HUDEP-2 (cell line): Measurements from ENCODE around the gene COPB2.

ENCODE experiments used
- DNase-seq, 76 experiments: peaks; one replicate each; lab custom pipeline; 2025; ENCODE audit not compliant: unreplicated experiment in 76 of 76; lab: John Stamatoyannopoulos, UW

COPB2 gene

DNA sequence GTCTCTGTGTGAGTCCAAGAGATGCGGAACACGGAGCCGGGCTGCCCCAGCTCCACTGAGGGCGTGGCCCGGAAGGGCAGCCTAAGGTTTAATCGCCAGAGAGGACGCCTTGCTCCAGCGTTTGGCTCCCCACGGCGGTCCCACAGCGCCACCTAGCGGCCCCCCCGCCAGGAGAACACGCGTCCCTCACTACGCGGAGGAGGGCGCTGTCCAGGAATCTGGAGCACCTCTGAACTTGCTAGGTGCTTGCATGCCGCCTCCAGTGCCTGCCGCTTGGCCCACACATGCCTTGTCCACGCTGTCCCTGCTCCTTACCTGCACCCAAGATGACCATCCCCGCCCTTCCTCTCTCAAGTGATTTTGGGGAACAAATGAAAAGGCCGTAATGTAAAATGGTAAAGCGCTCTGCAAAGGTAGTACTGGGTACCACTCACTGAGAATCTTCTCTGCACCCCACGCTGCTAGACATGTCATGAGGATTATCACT lies 60.0 kb downstream of the COPB2 start:
- DNase-seq, result peak in 74 of 76 experiments; percentile 6 to 93 (median 81)

GRCh38 chr3:139328356-139328755 lies 61.1 kb downstream of the COPB2 start:
- DNase-seq, result no peak

GRCh38 chr3:139327861-139328260 lies 61.6 kb downstream of the COPB2 start:
- DNase-seq, result no peak

GRCh38 chr3:139327231-139327630 lies 62.2 kb downstream of the COPB2 start:
- DNase-seq, result no peak

DNA sequence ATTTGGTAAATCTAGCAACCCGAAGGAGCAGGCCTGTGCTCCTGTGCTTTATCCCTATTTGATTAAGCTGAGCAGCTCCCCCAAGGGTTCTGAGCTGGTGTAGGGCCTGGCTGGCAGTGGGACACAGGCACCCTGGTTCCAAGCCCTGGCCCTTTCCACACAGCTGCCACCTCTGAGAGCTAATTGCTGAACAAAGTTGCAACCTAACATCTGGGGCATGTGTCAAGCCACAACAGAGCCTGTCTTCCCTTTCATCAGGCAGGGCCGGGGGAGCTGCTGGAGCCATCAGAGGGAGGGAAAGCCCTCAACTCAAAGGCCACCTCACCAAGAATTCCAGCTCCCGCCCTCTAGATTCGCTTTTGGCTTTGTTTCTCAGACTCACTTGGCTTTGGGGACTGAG lies 62.7 kb downstream of the COPB2 start:
- DNase-seq, result no peak

DNA sequence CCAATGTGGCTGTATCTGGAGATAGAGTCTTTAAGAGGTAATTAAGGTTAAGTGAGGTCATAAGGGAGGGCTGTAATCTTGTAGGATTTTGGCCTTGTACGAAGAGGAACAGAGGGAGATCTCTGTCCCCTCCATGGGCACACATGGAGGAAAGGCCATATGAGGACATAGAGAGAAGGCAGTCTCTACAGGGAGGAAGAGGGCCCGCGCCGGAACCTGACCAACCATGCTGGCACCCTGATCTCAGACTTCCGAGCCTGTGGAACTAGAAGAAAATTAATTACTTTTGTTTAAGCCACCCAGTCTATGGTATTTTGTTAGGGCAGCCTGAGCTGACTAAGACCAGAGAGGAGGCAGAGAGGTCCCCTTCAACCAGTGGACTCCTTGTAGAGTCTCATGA lies 63.3 kb downstream of the COPB2 start:
- no peak for DNase-seq

DNA sequence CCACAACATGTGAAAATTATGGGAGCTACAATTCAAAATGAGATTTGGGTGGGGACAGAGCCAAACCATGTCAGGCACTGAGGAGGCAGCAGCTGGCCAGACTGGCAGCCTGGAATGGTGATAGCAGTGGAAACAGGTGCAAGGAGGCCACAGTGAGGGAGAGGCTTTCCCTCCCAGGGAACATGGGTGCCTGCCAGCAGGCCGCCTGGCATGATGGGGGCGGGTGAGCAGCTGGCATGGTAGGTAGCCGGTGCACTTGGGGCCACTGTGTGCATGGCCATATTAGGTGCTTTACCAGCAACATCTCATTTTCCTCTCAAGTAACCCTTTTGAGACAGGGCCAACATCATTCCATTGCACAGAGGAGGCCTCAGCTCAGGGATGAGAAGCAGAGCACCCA lies 63.9 kb downstream of the COPB2 start:
- no peak for DNase-seq

GRCh38 chr3:139324456-139324855 lies 65.0 kb downstream of the COPB2 start:
- DNase-seq, result no peak

GRCh38 chr3:139323146-139323545 lies 66.3 kb downstream of the COPB2 start:
- no peak for DNase-seq

DNA sequence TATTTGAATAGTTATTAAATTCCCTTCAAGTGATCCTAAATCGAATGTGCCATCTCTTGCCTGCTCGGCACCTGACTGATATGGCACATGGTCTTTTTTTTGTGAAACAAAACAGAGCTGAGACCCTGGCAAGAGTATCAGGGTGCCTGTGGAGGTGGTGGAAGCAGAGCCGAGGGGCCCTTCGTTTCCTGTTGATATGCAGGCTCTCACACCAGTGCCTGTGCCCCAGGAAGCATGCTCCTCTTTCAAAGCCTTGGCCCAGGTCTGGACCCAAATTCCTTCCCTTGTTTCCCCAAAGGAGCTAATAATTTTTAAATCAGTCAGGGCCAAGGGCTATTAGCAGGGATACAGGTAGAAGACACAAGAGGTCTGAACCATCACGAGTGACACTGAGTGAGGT lies 67.1 kb downstream of the COPB2 start:
- no peak for DNase-seq

DNA sequence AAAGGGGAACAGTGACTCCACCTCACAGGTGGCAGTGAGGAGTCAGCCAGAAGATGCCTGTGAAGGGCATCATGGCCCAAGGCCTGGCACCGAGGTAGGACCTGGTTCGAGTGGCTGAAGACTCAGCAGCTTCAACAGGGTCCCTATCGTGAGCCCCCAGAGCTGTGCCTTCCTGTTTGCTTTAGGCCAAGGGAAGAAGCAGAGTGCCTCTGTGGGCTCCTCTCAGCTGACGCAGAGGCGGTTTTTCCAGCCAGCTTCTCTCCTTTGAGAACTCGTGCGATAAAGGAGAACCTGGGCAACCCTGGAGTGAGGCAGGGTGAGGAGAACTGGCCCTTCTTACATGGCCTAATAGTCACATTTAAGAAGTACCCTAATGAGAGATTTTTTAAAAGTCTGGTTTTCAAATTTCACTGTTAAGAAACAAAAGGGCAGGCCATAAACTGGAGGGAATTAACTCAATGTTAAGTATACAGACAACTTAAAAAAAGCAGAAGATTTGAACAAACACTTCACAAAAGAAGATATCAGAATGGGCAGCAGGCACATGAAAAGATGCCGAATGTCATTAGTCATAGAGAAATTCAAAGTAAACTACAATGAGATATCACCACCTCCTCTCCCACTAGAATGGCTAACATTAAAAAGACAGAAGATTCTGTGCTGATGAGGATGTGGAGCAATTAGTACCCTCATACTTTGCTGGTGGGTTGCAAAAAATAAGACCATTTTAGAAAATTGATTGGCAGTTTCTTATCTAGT lies 68.7 kb downstream of the COPB2 start:
- DNase-seq, result no peak

GRCh38 chr3:139319428-139320402 lies 69.7 kb downstream of the COPB2 start:
- DNase-seq, result peak in 15 of 76 experiments; percentile 1 to 39 (median 9)

DNA sequence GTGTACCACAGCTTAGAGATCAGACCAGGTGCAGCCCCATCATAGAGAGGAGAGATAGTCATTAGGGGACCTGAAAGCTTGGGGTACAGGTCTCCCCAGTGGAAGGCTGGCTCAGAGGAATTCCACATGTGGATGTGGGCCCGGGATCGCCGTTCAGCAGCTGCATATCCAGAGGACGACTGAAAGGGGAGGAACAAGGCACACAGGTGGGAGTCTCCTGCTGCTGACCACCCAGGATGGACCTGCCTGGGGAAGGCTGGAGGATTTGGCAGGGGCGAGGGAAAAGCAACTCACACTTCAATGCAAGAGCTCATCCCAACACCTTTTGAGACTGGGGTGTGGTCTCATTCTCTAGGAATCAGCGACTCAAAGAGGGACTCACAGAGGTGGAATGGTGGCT lies 70.6 kb downstream of the COPB2 start:
- no peak for DNase-seq

DNA sequence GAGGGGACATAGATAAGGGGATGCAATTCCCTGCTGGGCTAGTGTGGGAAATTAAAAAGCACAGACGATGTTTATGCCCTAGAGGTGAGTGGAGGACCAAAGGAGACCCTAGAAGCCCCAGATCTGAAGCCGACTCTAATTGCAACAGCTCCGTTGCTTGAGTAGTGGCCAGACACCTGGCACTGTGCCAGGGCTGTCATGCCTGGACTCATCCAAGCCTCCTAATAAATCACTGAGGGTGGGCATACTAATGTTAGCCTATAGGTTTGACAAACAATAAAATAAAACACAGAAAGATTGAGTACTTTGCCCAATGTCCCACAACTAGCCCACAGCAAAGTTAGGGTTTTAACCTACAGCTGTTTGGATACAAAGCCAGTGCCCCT lies 71.0 kb downstream of the COPB2 start:
- no peak for DNase-seq

GRCh38 chr3:139317660-139318430 lies 71.6 kb downstream of the COPB2 start:
- no peak for DNase-seq

GRCh38 chr3:139317215-139317614 lies 72.2 kb downstream of the COPB2 start:
- no peak for DNase-seq

DNA sequence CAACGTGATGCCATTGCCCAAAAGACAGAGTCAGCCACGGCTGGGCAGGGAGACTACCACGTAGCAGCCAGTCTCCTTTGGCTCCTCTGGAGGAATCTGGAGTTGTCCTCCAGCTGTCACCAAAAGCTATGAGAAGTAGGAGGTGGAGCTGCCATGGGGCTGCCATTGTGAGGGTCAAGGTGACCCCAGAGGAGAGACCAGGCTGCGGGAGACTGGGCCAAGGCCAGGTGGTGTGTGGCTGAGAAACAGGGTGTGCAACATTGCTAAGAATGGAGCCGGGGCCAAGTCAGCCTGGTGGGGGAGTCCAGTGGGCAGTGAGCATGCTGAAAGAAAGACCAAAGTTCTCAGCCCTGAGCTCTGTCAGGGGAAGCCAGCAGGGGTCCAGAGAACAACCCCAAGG lies 75.5 kb downstream of the COPB2 start:
- DNase-seq, result no peak

DNA sequence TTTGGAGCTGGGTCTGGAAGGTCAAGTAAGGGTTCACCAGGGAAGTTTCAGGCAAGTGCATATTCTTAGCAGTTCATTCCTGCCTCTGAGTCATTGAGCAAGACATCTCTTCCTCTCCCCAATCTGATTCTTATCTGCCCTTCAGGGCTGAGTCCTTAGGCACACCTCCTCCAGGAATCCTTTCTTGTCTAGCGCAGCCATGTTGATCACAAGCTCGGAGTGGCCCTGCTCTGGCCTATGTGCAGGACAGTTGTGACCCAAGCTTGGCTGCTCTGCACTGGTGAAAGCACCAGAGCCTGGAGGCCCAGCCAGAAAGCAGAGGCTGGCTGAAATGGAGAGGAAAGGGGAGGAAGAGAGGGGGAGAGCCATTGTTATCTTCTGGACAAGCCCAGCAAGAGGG lies 76.5 kb downstream of the COPB2 start:
- no peak for DNase-seq

- no peak for DNase-seq
These were observed 77.0 kb downstream of the COPB2 start for GRCh38 chr3:139312416-139312815.

GRCh38 chr3:139311557-139311956 lies 77.9 kb downstream of the COPB2 start:
- DNase-seq, result no peak

GRCh38 chr3:139310474-139310933 lies 78.9 kb downstream of the COPB2 start:
- no peak for DNase-seq
